CD1c-positive myeloid dendritic cell (primary cell): ENCODE data around the gene SLC2A9.
A peak's percentile ranks its signal among the peaks of the same experiment; 100 is the strongest.

Experiments used
- DNase-seq: peaks from one replicate; pipeline ENCODE4 v3.0.0-alpha.2; 2016; ENCODE audit errors: extremely low spot score

Gene SLC2A9

DNA sequence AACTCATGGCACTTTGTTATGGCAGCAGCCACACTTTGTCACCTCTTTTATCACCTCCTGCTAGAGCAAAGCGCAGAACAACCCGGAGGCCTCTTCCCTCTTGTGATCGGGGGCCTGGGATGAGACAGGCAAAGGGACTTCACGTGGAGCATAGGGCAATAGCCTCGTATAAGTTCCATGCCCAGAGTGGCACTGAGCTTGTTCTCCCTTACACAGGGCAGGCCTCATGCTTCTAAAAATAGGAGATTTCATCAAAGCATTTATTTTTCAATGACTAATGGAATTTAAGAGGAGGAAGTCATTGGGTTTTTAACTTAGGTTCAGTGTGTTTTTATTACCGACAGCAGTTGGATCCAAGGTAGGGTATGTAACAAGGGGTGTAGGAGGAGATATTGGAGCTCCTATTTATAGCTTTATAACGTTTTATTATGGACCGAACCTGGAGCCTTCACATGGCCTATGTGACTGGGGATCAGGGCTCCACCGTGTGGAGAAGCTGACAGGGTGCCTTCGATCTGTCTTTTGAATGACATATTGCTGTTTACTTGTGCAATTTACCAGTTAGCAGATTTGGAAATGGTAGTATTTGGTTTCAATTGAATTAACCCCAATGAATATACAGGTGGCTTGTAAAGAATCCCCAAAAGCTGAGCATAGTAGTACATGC lies 93.8 kb downstream of the SLC2A9 start:
- peak; percentile 15 for DNase-seq

DNA sequence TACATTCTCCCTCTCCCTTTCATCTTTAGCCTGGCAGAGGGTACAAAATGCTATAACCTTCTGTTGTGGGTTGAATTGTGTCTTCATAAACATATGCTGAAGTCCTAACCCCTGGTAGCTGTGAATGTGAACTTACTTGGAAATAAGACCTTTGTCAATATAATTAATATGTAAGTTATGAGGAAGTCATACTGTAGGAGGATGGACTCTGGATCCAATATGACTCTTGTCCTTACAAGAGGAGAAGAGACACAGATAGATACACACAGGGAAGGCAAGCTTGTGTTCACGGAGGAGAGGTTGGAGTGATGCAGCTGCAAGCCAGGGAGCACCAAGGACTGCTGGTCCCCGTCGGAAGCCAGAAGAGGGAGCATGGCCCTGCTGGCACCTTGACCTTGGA lies 94.7 kb downstream of the SLC2A9 start:
- DNase-seq = no peak

DNA sequence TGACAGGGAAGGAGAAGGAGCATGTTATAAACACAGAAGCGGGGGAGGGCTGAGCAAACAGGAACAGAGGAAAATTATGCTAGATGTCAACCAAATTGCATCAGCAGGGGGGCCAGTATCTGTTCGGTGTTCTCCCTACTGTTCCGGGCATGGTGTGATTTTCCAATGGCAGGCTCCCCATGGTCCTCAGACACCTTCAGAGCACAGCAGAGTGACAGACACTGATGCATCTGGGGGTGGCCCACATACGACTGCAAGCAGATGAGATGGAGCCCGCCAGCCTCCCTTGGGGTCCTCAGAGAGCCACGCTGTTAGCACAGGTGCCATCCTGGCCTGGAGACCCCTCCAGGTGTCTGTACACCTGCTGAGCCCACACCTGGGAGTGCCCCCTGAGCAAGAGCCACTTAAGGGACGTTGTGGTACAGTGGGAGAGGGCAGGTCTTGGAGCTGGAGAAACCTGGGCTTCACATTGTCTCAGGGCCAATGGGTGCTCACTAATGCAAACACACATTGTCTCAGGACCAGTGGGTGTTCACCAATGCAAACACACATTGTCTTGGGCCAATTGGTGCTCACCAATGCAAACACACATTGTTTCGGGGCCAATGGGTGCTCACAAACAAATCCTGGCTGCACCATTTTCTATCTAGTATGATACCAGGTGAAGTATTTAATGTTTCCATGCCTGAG lies 95.4 kb downstream of the SLC2A9 start:
- no peak for DNase-seq

DNA sequence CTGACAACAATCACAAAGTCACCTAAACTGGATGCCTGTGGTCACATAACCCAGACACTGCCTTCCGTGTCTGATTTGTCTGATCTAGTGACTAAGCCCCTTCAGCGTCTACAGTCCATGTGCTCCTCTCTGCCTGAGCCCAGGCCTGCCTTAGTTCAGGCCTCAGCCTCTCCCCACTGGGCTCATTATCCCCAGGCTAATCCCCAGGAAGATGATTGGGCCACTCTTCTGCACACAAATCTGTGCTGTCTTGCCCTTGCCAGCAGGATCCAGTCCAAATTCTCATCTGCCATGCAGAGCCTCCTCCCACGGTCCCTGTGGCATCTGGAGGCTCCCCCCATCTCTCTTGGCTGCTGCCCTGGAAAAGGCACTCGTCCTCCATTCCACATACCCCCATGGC lies 96.5 kb downstream of the SLC2A9 start:
- DNase-seq = no peak

DNA sequence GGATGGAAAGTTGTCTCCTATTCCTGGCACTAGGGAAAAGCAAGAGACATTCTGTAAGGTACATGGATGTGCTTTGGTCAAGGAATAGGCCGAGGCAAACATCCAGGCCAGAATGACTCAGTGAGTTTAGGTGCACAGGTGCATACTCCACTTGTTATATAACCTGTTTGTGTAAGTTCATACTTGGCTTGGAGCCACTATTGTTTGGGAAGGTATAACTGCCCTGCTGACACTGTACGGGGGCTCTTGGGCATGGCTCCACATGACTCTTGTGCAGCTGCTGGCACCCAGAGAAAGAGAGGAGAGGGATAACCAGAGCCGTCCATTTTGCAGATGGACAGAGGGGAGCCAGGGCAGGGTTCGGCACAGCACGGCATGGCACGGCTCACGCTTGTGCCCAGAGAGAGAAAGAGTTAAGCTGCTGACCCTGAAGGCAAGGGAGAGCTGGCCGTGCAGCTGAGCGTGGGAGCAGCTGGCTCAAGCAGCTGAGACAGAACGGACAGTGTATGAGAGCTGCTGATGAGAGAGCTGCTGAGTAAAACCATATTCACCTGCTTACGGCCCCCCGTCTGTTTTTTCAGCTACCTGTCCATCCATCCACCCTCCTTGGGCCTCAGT lies 98.0 kb downstream of the SLC2A9 start:
- no peak for DNase-seq

DNA sequence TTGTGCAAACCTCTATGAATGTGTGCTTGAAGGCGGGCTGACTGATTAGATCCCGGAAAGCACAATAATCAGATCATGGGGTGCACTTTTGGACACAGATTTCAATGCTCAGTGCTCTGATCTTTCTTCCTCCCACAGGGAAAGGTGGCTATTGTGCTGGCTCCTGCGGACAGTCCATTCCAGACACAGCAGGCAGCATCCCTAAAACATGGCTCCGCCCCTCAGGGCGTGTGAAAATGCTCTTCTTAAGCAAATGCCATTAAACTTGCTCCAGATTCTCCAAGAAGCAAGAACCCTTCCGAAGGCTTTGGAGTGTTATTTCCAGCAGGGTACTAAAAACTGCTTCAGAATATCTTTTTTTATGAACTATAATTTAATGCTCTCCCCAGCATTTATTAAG lies 100.0 kb downstream of the SLC2A9 start:
- no peak for DNase-seq

DNA sequence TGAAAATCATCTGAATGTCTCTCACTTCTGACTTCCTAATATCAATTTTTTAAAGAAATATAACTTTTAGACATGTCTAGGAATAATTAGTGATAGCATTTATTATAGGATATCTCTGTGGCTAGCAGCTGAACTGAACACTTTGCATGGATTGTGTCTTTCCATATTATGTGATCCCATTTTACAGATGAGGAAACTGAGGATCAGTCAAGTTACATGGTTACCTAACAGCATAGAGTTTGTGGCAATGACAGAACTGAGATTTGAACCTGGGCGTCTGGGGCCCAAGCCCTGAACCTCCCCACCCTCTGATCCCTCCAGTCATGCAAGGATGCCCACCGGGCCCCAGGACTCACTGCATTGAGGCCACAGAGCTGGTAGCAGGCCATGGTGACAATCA lies 101.3 kb downstream of the SLC2A9 start:
- no peak for DNase-seq

DNA sequence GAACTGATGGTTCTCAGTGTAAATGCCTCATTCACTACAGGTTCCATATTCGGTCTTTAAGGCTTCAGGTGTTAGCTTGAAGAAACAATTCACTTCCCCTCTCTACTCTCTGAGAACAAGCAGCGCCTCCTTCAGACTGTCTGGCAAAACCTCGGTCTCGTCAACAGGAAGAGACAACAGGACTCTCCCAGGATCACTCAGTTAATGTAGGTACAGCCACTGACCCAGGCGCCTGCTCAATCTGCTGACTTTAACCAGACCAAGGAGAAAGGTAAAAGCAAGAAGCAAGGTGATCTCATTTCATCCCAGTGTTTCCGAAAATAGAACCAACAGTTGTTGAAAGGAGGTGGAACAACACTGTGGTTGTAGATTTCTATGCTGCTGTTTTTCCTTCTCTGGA lies 102.2 kb downstream of the SLC2A9 start:
- DNase-seq = no peak

DNA sequence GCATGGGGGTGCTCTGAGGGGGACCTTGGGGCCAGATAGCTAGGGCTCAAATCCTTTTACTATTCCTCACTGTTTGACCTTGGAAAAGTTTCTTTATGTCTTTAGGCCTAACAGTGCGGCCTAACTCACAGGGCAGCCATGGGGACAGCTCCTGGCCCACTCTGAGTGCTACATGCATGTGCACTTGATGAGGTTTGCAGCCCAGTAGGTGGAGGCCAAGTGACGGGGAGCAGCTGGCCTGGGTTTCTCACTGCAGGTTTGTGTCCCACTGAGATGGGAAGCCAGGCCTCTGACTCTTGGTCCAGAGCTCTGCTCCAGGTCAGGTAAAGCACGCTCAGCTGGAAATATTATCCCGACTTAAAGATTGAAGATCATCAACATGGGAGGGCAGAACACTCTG lies 102.8 kb downstream of the SLC2A9 start:
- DNase-seq = no peak

DNA sequence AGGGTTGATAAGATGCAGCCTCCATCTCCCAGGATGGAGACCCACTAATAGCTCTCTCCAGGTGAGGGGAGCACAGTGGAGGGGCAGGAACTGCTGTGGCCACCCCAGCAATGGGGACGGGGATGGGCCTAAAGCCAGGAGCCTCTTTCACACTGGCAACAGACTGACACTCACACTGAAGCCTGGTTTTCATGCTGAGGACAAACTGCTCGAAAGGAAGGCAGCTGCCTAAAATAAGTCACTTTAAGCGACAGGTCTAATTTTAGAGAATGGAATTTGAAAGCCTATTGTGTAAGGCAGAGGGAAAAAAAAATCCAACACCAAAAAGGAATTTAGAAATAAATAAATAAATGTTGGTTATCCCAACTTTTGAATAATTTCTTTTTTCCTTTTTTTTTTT lies 104.4 kb downstream of the SLC2A9 start:
- no peak for DNase-seq

DNA sequence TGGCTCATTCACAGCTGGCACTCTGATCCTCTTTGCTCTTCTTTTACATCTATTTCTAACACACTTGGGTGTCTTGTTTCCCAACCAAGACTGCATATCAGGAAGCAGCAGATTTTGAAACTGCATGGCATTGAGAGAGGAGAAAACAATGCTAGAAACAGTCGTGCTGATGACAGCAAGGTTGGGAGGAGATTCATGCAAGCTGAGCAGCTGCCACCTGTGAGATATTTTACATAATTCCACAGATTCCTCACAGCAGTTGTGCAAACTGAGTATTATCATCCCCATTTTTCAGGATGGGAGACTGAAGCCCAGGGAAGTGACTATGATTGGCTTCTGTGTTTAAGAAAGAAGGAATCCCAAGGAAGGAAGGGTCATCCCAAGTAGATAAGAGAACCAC lies 105.0 kb downstream of the SLC2A9 start:
- DNase-seq = no peak

DNA sequence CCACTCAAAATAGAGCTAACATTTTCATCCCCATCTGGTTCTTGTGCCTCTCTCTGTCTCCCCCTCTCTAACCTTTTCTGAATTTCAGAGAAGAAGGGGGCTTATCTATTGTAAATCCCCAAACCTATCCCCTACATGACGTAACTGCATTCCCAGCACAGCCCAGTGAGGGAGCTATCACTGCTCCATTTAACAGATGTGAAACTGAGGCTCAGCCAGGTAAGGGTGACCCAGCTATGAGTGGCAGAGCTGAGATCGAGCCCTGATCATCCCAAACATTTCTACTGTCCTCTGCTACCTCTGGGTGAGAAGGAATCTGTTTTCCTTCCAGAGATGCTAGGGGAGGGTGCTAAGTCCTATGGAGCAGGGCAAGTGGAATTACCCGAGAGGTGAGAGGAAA lies 107.5 kb downstream of the SLC2A9 start:
- DNase-seq = no peak

DNA sequence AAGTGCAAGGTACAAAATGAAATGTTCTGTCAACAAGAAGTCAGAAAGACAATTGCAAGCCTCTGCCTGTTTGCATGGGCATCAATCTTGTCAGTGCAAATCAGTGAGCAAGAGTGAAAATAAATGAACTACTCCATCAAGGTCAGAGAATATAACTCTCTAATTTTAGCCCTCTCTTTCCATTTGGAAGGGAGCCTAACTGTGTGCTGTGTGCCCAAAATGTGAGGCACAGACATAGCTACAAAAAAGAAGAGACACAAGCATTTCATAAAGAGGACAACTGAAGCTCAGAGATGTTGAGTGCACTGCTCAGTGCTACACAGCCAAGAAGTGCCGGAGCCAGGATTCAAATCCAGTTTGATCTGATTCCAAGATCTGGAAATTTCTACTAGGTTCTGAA lies 114.3 kb downstream of the SLC2A9 start:
- no peak for DNase-seq

DNA sequence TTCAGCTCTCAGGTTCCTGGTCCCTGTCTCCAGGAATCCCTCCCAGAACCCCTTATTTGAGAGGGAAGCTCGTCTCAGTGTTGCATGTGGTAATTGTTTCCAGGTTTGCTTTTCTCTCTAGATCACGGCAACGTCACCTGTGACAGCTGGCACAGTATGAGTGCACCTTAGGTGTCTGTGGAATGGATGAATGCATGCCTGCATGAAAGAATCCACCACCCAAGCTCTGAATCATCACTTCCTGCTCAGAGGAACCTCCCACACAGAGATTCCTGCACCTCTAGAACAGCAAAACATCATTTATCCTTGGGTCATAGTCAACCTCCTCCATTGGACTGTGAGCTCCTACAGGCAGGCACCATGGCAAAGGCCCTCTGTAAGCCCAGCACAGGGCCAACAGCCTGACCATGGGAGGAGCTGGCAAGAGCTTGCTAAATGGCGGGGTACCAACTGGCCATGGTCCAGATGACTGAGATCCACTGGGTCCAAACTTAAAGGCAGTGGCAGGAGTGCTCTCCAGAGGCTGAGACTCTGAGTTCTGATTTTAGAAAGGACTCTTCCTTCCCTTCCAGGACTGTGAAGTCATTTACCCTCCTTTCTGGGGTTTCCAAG lies 116.2 kb downstream of the SLC2A9 start:
- no peak for DNase-seq

DNA sequence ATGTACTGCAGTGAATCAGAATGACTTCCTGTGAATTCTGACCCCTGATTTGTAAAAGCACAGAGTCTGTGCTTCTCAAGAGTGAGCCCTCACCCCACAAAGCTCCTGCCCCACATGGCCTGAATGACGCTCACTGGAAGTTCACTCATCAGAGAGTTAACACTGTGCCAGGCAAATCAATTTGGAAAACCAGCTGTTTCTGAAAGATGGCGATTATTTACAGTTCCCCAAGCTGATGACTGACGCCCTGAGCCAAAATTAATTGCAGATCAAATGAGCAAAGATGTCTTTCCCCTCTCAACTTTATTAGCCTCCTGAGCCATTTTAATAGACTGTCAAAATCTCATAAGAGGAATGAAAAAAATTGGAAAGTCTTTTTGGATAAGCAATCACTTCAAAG lies 118.0 kb downstream of the SLC2A9 start:
- DNase-seq = no peak

DNA sequence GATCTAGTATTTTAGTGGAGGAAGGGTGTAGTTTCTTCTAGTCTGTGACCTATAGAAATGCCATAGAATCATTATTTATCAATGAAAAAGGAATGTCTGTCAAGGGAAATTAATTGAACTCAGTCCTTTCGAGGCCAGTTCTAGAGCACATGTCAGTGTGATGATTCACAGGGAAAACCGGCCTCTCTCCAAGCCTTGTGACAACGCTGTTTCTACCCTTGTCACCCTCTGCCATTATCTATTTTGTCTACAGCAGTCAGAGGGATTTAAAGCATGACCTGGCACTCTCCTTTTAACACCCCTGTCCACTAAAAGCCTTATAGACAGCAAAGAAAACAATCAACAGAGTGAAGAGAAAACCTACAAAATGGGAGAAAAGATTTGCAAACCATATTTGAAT lies 120.0 kb downstream of the SLC2A9 start:
- no peak for DNase-seq

DNA sequence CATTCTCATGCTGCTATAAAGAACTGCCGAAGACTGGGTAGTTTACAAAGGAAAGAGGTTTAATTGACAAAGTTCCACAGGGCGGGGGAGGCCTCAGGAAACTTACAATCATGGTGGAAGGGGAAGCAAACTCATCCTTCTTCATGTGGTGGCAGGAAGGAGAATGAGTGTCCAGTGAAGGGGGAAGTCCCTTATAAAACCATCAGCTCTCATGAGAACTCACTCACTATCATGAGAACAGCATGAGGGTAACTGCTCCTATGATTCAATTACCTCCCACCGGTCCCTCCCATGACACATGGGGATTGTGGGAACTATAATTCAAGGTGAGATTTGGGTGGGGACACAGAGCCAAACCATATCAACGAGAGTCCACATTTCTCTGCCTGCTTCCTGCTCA lies 120.7 kb downstream of the SLC2A9 start:
- peak; percentile 9 for DNase-seq

DNA sequence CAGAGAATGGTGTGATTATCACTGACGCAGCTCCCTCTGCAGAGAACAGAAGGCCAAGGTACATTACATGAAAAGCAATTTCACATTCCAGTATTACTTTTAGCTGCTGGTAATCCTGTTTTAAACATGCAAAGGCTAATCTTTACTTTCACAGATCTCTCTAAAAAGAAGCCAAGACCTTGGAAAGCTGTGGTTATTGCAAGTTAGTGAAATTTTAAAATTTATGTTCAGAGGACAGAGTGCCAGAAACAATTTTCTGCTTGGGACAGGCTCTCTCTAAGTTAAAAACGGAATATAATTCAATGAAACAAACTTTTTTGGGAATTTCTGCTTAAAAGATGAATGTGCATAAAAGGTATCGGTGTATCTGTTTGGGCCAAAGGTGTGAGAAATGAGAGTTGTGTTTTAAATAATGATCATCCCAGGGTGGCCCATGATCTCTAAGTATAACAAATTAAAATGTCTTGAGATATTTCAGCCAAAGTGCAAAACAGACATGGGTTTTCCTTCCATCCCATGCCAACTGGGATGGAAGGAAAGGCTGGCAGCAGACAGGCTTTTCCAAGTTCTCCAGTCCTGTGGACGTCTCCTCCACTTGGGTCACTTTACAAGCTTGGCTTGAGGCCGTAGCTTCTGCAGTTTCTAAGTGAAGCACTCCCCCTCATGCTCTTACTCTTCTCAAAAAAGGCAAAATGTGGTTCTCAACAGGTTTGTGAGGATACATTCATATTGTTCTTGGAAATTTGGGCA lies 121.8 kb downstream of the SLC2A9 start:
- no peak for DNase-seq

DNA sequence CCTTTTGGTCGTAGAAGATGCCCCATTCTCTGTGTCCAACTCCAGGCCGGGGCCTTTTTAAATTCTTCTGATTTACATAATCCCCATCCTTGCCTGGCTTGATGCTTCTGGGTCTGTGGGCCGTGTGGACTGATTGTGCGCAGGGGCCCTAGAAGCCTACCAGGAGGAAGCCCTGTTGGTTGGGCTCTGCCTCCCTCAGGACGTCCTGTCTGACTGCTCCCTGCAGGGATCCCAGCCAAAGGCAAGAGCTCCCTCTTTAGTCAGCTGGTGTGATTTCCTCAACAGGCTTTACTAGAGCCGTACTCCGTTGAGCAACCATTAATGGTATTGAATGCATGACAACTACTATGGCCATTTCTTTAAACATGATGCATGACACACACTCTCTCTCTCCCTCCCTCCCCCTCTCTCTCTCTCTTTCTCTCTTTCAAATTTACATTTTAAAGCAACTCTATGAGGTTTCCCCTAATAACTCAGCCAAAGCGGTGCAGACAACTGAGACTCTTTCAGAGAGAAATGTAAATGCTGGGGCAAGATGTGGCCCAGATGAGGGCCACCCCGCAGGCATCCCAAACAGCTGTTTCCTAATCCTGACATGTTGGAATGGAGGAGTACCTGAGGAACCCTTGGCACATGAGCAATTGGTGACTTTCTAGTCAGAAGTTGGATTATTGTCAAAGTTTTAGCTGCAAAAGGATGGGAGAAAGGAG lies 122.5 kb downstream of the SLC2A9 start:
- DNase-seq = peak; percentile 22

DNA sequence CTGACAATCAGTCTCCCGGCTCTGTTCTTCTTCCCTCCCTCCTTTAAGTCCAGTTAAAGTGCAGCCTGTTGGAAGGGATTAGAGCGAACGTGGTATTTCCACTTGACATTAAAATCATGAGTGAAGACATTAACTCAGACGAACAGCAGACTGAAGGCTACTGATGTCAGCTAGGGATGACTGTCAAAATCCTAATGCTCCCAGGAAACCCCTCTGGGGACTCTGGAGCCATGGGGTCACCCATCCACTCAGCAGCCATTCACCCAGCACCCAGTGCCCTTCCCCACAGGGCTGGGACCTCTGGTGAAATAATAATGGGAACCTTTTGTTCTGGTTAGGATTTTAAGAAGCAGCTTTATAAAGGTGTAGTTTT lies 126.0 kb downstream of the SLC2A9 start:
- no peak for DNase-seq

DNA sequence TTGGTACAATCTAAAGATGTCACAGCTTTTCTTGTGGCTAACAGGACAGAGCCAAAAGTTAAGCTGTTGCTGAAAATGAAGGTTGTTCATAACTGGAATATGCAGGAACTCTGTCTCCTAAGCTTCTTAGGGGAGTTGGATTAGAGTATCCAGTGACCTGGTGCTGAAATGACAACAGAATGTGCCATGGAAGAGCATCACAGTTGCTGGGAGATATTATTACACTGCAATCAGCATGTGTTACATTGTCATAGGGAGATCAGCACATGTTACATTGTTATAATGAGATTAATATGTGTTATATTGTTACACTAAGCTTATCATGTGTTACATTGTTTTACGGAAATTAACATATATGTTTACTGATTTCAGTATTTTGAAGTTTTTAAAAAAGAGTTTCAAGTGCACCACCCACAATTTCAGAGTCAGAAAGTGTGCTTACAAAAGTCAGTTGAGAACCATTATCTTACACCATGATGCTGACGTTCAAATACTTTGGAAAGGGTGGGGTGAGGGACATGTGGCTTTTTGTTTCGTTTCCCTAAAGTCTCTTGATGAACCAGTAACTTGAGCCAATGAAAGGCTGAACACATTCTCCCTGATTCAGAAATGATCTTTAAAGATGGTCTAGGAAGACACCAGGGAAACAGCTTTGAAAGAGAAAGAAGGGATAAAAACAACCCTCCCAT lies 126.5 kb downstream of the SLC2A9 start:
- peak; percentile 34 for DNase-seq
